Caco-2 (cell line): Measurements from ENCODE around the gene CCDC82. TPM values are rescaled to one million over a fixed set of nuclear protein-coding genes. Genes with fewer than 3 reads are reported as not detected.

Source experiments
- BruUV-seq: library from RNA; stranded (reverse); fragments of 400-500 nt; replicated peaks from 2 replicates; lab custom pipeline; 2021; lab: Mats Ljungman, UMichigan
- CTCF ChIA-PET: fragments of 300-600 bp; sonication (Branson Sonifier 250); formaldehyde crosslinking; loops from one replicate; lab custom pipeline; 2022; ENCODE audit warnings: antibody characterized with exemption; lab: Charles Lee
- POLR2A ChIA-PET: fragments of 300-600 bp; sonication (Branson Sonifier 250); formaldehyde crosslinking; loops from one replicate; lab custom pipeline; 2022; ENCODE audit warnings: antibody characterized with exemption; lab: Charles Lee
- DNase-seq, 2 experiments: peaks; one replicate each; pipeline versions ENCODE4 v3.0.0 to v3.0.0-alpha.2; 2020 to 2022
- H3K27me3 ChIP-seq: replicated peaks from 2 replicates; pipeline ENCODE4 v1.6.0; 2011; ENCODE audit warnings: low read length; ENCODE audit not compliant: control insufficient read depth, insufficient read depth
- H3K36me3 ChIP-seq: 2 replicates; pipeline ENCODE4 v1.5.1; 2011; ENCODE audit warnings: low read length; ENCODE audit not compliant: control insufficient read depth, insufficient read depth
- H3K4me1 ChIP-seq: fragments of 250-450 bp; sonication (Bioruptor Pico); 2 replicates; pipeline ENCODE4 v1.5.1; 2020; ENCODE audit warnings: mild to moderate bottlenecking
- H3K4me3 ChIP-seq: 2 replicates; pipeline ENCODE4 v1.5.1; 2011; ENCODE audit warnings: low read depth, mild to moderate bottlenecking, control low read depth, low read length
- H3K9me3 ChIP-seq: fragments of 250-450 bp; sonication (Bioruptor Pico); 2 replicates; pipeline ENCODE4 v1.5.1; 2020; ENCODE audit warnings: mild to moderate bottlenecking, moderate library complexity
- H3K27ac Mint-ChIP-seq: one replicate; pipeline ENCODE4 v1.8.0; 2022; ENCODE audit warnings: mixed read lengths; ENCODE audit not compliant: unreplicated experiment
- H3K27me3 Mint-ChIP-seq: one replicate; pipeline ENCODE4 v1.8.0; 2022; ENCODE audit warnings: mixed read lengths; ENCODE audit not compliant: insufficient read depth, unreplicated experiment
- H3K36me3 Mint-ChIP-seq: one replicate; pipeline ENCODE4 v1.8.0; 2022; ENCODE audit warnings: mild to moderate bottlenecking, mixed read lengths; ENCODE audit not compliant: insufficient read depth, unreplicated experiment
- H3K4me1 Mint-ChIP-seq: one replicate; pipeline ENCODE4 v1.8.0; 2022; ENCODE audit warnings: low read depth, mixed read lengths; ENCODE audit not compliant: unreplicated experiment
- H3K4me3 Mint-ChIP-seq: one replicate; pipeline ENCODE4 v1.8.0; 2022; ENCODE audit warnings: mild to moderate bottlenecking, moderate library complexity, mixed read lengths; ENCODE audit not compliant: unreplicated experiment
- H3K9me3 Mint-ChIP-seq: one replicate; pipeline ENCODE4 v1.8.0; 2022; ENCODE audit warnings: mixed read lengths; ENCODE audit not compliant: unreplicated experiment
- CTCF ChIP-seq, 2 experiments: fragments of 200-600 bp in 1 of 2; IDR thresholded peaks; 1 replicate in 1 of 2; 2 replicates in 1 of 2; pipeline versions ENCODE4 v1.5.1 to v1.8.0; 2011 to 2022; ENCODE audit warnings: antibody characterized with exemption in 1 of 2, control low read depth in 1 of 2, inconsistent platforms in 1 of 2, low read depth in 1 of 2, low read length in 1 of 2, mild to moderate bottlenecking in 1 of 2, moderate library complexity in 1 of 2; ENCODE audit not compliant: insufficient read depth in 1 of 2, severe bottlenecking in 1 of 2, unreplicated experiment in 1 of 2
- intact Hi-C: fragments of 100-400 bp; cut with micrococcal nuclease; formaldehyde crosslinking; loops from one replicate; pipeline ENCODE4 v1.10.0; 2022; ENCODE audit not compliant: unreplicated experiment
- microRNA-seq: library from miRNA; unstranded; fragments of <30 nt; microRNA quantifications from one replicate; pipeline ENCODE4 v1.2.0, GENCODE V29; 2022
- total RNA-seq: library from RNA; stranded (reverse); gene quantifications from 2 replicates; pipeline ENCODE4 v1.2.3, GENCODE V29; 2022

The CCDC82 gene
- total RNA-seq, 1 experiment from 2014 or later, result 38.2 TPM

GRCh38 chr11:96303064-96303463 lies 86.6 kb downstream of the CCDC82 start:
- H3K4me1 ChIP-seq, result no peaks in the 10 kb centered on the region; the same call in 1 of the 2 replicates
- no peak overlapping the region for H3K4me3 Mint-ChIP-seq
- no peaks in the 10 kb centered on the region for H3K36me3 ChIP-seq
- no peak overlapping the region for H3K27ac Mint-ChIP-seq
- no peaks in the 10 kb centered on the region for H3K27me3 Mint-ChIP-seq
- H3K9me3 Mint-ChIP-seq, result no peaks in the 10 kb centered on the region
- no peak for TF ChIP-seq CTCF (IDR thresholded peaks at IDR 0.05; ENCODE audit: insufficient read depth in 1 of 2, low read depth in 1 of 2, low read length in 1 of 2, severe bottlenecking in 1 of 2, unreplicated experiment in 1 of 2)
- BruUV-seq, result no TSS peak
- H3K27me3 ChIP-seq, result no peaks in the 10 kb centered on the region
- DNase-seq, result no peak
- intact Hi-C loops, result no loop called here
- H3K9me3 ChIP-seq, result no peaks in the 10 kb centered on the region
- peaks cover 14% of the 10 kb centered on the region for H3K4me1 Mint-ChIP-seq
- no peaks in the 10 kb centered on the region for H3K36me3 Mint-ChIP-seq
- ChIA-PET POLR2A (no interaction called here), CTCF (interaction anchor here (0.5 kb wide), 1 partner anchor 41 kb away, joined by 4 read pairs; no protein-coding TSS in a partner anchor)
- no peak overlapping the region for H3K4me3 ChIP-seq

Small RNA genes within 50 kb of the gene (microRNA-seq; reads per million reads assigned to microRNA genes)
- gene MIR1260B, result not detected

Other genes starting within 250 kb of the CCDC82 start
- gene MAML2, start 46.7 kb downstream of the CCDC82 start, total RNA-seq, result 11.5 and 12.2 TPM in 2 replicates
- gene JRKL, start 101 bp upstream of the CCDC82 start, total RNA-seq, result 16.6 and 17.4 TPM in 2 replicates